Subcutaneous abdominal adipose tissue (tissue), 5 donors: ENCODE measurements around the gene ZDHHC9.

Experiments
- H3K27ac ChIP-seq: one replicate; pipeline ENCODE4 v1.7.0; 2013; ENCODE audit warnings: low read depth, mild to moderate bottlenecking, inconsistent platforms, low read length, moderate library complexity
- H3K27me3 ChIP-seq, 5 donors: one replicate each; pipeline ENCODE4 v1.7.0; 2013; ENCODE audit warnings: low read length in 5 of 5, inconsistent platforms in 1 of 5; ENCODE audit not compliant: control insufficient read depth in 5 of 5, insufficient read depth in 4 of 5
- H3K36me3 ChIP-seq, 5 donors: one replicate each; pipeline ENCODE4 v1.7.0; 2013; ENCODE audit warnings: low read length in 5 of 5; ENCODE audit not compliant: control insufficient read depth in 5 of 5, insufficient read depth in 5 of 5
- H3K4me1 ChIP-seq, 5 donors: one replicate each; pipeline ENCODE4 v1.7.0; 2013; ENCODE audit warnings: low read length in 5 of 5, mild to moderate bottlenecking in 3 of 5, moderate library complexity in 1 of 5; ENCODE audit not compliant: control insufficient read depth in 5 of 5, insufficient read depth in 5 of 5
- H3K4me3 ChIP-seq, 5 donors: one replicate each; pipeline ENCODE4 v1.7.0; 2013; ENCODE audit warnings: low read length in 5 of 5, low read depth in 1 of 5
- H3K9ac ChIP-seq, 5 donors: one replicate each; pipeline ENCODE4 v1.7.0; 2013; ENCODE audit warnings: low read length in 5 of 5, mild to moderate bottlenecking in 4 of 5, moderate library complexity in 3 of 5
- H3K9me3 ChIP-seq, 5 donors: one replicate each; pipeline ENCODE4 v1.7.0; 2013; ENCODE audit warnings: low read length in 5 of 5; ENCODE audit not compliant: control insufficient read depth in 5 of 5
- donor health status: healthy.
- donor health status: healthy.
- donor health status: healthy.
- donor health status: healthy.
- donor health status: healthy.

Gene ZDHHC9

DNA sequence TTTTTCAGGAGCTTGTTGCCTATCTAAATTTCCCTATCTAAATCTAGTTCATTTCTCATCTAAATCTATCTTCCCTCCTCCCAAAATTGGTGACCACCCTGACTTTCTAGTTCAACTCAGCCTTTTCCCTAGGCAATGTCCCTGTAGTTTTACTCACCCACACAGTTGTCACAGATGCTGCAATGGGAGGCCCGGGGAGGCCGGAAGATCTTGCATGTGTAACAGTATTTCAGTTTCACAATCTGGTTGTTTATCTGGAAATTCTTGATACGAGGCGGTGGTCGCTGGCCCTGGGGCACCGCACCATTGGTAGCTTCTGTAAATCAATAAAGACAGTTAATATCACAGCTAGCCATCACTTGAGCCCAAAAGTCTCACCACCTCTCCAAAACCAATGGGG is 20.2 kb downstream of the ZDHHC9 start:
- Histone ChIP-seq H3K4me1 (peaks cover 0 to 2% (median 0%) of the 10 kb centered on the region in 5 donors), H3K4me3 (no peak overlapping the region), H3K36me3 (peaks cover 0 to 7% (median 0%) of the 10 kb centered on the region in 5 donors), H3K9ac (no peak overlapping the region), H3K9me3 (no peaks in the 10 kb centered on the region), H3K27ac (no peak overlapping the region), H3K27me3 (peaks cover 0 to 6% (median 0%) of the 10 kb centered on the region in 5 donors)

DNA sequence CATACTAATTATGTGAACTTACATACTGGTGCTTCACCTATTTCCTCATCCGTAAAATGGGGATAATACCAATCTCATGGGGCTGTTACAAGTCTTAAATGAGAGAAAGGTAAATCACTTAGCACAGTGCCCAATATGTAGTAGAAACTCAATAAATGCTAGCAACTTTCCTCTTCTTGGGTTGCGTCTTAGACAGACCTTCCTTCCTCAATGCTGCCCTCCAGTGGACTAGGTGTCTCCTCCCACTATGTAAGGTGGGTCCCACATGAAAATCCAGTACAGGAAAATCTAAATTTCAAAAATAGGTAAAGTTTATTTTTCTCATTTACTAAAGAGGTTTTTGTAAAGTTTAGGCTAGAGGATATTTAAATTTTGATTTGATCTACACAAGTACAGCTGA is 20.6 kb downstream of the ZDHHC9 start:
- no peak overlapping the region for H3K4me3 ChIP-seq
- H3K4me1 ChIP-seq: peaks cover 0 to 2% (median 0%) of the 10 kb centered on the region in 5 donors
- H3K27me3 ChIP-seq: peaks cover 0 to 6% (median 0%) of the 10 kb centered on the region in 5 donors
- no peak overlapping the region for H3K9ac ChIP-seq
- H3K27ac ChIP-seq: no peak overlapping the region
- peaks cover 0 to 7% (median 0%) of the 10 kb centered on the region in 5 donors for H3K36me3 ChIP-seq
- H3K9me3 ChIP-seq: peaks cover 0 to under 1% (median 0%) of the 10 kb centered on the region in 5 donors

DNA sequence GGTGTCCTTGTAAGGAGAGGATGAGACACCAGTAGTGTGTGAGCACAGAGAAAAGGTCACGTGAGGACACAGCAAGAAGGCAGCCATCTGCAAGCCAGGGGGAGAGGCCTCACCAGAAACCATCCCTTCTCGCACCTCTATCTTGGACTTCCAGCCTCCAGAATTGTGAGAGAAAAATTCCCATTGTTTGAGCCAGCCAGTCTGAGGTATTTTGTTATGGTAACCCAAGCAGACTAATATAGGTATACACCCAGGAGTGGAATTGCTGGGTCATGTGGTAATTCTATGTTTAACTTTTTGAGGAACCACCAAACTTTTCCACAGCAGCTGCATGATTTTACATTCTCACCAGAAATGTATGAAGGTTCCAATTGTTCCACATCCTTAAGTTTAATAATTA is 25.6 kb downstream of the ZDHHC9 start:
- no peaks in the 10 kb centered on the region for H3K36me3 ChIP-seq
- peaks cover 0 to 5% (median 0%) of the 10 kb centered on the region in 5 donors for H3K9me3 ChIP-seq
- no peak overlapping the region for H3K27ac ChIP-seq
- peaks cover 0 to 10% (median 0%) of the 10 kb centered on the region in 5 donors for H3K4me1 ChIP-seq
- no peak overlapping the region for H3K9ac ChIP-seq
- H3K27me3 ChIP-seq: peaks cover 0 to 2% (median 0%) of the 10 kb centered on the region in 5 donors
- H3K4me3 ChIP-seq: no peak overlapping the region

DNA sequence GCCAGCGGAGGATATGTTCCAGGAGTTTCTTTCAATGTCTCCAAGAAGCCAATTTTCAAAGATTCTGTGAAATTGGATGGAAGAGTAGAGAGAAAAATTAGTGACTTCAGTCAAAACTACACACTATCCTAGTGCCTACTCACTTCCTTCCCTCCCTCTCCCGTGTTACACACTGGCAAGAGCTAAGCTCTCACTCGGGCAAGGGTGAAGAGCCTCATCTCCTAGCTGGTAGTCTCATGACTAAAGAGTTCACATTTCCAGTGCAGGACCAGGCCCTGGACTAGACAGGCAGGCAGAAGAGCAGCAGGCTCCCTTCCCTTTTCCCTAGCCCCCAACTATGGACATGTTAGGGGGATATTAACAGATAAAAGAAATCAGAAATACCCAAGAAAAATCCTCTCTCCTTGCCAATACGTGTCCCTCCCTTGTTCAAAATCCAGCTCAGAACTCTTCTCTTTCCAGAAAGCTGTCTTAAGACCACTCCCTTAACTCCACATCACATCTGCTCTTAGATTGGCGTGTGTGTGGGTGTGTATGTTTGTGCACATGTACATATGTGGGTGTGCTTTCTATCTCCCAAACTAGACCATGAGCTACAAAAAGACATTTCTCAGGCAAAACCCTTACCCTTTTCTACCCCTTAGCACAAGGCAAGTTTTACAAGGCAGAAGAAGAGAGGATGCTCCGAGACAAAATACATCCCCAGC is 29.9 kb downstream of the ZDHHC9 start:
- H3K36me3 ChIP-seq: peaks cover 0 to 16% (median 7%) of the 10 kb centered on the region in 5 donors
- no peak overlapping the region for H3K9ac ChIP-seq
- H3K27ac ChIP-seq: peak overlapping the region; percentile 47
- H3K27me3 ChIP-seq: peaks cover 0 to 2% (median 0%) of the 10 kb centered on the region in 5 donors
- peaks cover 0 to 10% (median 0%) of the 10 kb centered on the region in 5 donors for H3K9me3 ChIP-seq
- H3K4me1 ChIP-seq: peaks cover 0 to 10% (median 3%) of the 10 kb centered on the region in 5 donors
- H3K4me3 ChIP-seq: no peak overlapping the region

DNA sequence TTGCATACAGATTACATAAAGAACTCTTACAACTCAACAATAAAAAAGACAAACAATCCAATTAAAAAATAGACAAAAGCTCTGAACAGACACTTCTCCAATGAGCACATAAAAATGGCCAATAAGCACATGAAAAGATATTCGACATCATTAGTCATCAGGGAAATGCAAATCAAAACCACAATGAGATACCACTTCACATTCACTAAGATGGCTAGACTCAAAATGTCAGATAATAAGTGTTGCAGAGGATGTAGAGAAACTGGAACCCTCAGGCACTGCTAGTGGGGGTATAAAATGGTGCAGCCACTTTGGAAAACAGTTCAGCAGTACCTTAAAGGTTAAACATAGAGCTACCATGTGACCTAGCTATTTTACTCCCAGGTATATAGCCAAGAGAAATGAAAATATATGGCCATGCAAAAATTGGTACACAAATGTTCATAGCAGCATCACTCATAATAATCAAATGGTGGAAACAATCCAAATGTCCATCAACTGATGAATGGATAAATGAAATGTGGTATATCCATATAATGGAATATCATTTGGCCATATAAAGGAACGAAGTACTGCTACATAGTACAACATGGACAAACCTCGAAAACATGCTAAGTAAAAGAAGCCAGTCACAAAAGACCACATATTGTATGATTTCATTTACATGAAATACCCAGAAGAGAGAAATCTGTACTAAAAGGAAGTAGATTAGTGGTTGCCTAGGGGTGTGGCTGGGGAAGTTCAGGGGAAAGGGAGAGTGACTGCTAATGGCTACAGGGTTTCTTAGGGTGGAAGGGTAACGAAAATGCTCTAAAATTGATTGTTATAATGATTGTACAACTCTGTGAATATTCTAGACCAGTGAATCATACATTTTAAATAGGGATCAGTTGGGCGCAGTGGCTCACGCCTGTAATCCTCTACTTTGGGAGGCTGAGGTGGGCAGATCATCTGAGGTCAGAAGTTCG is 34.6 kb downstream of the ZDHHC9 start:
- H3K9me3 ChIP-seq: peaks cover 0 to 6% (median 0%) of the 10 kb centered on the region in 5 donors
- H3K27me3 ChIP-seq: no peaks in the 10 kb centered on the region
- peaks cover 0 to 30% (median 20%) of the 10 kb centered on the region in 5 donors for H3K36me3 ChIP-seq
- H3K4me1 ChIP-seq: peaks cover 0 to 14% (median 6%) of the 10 kb centered on the region in 5 donors
- H3K4me3 ChIP-seq: no peak overlapping the region
- no peak overlapping the region for H3K9ac ChIP-seq
- H3K27ac ChIP-seq: no peak overlapping the region

DNA sequence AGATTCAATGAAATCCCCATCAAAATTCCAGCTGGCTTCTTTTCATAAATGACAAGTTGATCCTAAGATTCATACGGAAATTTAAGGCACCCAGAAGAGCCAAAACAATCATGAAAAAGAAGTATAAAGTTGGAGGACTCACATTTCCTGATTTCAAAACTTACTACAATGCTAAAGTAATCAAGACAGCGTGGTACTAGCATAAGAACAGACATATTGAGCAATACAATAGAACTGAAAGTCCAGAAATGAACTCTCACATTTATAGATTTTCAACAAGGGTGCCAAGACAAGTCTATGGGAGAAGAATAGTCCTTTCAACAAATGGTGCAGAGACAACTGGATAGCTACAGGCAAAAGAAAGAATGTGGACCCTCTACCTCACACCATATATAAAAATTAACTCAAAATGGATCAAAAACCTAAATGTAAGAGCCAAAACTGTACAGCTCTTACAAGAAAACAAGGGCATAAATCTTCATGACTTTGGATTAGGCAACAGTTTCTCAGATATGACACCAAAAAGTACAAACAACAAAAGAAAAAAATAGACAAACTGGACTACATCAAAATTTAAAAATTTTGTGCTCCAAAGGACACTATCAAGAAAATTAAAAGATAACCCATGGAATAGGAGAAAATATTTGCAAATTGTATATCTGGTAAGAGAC is 35.4 kb downstream of the ZDHHC9 start:
- peaks cover 0 to 2% (median 0%) of the 10 kb centered on the region in 5 donors for H3K27me3 ChIP-seq
- H3K27ac ChIP-seq: no peak overlapping the region
- peaks cover 0 to 11% (median 6%) of the 10 kb centered on the region in 5 donors for H3K4me1 ChIP-seq
- H3K9ac ChIP-seq: peak overlapping the region in 1 of 5 donors; percentile 42
- H3K9me3 ChIP-seq: peaks cover 0 to 6% (median 0%) of the 10 kb centered on the region in 5 donors
- H3K36me3 ChIP-seq: peaks cover 0 to 30% (median 20%) of the 10 kb centered on the region in 5 donors
- no peak overlapping the region for H3K4me3 ChIP-seq

DNA sequence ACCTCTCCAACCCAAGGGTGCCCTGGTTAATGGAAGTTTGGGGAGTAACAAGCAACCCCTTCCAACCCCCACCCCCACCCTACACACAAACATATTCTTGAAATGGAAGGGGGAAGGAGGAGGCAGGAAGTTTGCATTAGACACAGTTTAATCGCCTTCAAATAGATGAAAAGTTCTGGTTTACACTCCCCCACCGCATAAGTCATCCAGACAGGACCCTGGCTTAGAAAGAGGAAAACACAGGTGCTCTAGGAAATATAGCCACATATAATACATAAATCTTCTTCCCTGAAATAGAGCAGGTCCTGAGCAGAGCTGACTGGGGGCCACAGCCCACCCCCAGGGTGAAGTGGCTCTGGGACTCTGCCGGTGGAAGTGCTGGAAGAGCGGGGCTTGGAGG is 38.9 kb downstream of the ZDHHC9 start:
- H3K9me3 ChIP-seq: peaks cover 0 to 6% (median 0%) of the 10 kb centered on the region in 5 donors
- H3K9ac ChIP-seq: no peak overlapping the region
- peaks cover 0 to 17% (median 13%) of the 10 kb centered on the region in 5 donors for H3K36me3 ChIP-seq
- no peak overlapping the region for H3K27ac ChIP-seq
- H3K4me3 ChIP-seq: no peak overlapping the region
- H3K27me3 ChIP-seq: peaks cover 0 to 2% (median 0%) of the 10 kb centered on the region in 5 donors
- H3K4me1 ChIP-seq: peaks cover 0 to 15% (median 5%) of the 10 kb centered on the region in 5 donors

DNA sequence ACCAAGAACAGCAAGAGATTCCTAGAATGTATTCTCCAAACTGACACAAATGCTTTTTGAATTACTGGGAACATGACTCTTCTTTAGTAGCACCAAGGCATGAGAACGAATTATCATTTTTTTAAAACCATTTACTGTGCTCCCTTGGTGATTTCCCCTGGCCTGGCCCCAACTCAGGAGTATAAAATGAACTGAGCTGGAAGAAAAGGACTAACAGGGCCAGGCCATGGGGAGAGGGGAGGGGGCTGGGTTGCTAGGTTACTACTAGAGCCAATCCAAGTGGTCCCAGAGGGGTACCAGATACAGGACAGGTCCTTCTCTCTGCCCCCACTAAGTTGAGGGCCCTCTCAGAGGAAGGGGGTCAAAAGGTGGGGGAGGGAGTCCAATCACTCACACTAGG is 40.8 kb downstream of the ZDHHC9 start:
- no peak overlapping the region for H3K9ac ChIP-seq
- H3K4me3 ChIP-seq: no peak overlapping the region
- H3K4me1 ChIP-seq: peaks cover 0 to 5% (median 0%) of the 10 kb centered on the region in 5 donors
- no peak overlapping the region for H3K27ac ChIP-seq
- H3K27me3 ChIP-seq: peaks cover 0 to 3% (median 2%) of the 10 kb centered on the region in 5 donors
- no peaks in the 10 kb centered on the region for H3K9me3 ChIP-seq
- peaks cover 0 to 16% (median 13%) of the 10 kb centered on the region in 5 donors for H3K36me3 ChIP-seq

DNA sequence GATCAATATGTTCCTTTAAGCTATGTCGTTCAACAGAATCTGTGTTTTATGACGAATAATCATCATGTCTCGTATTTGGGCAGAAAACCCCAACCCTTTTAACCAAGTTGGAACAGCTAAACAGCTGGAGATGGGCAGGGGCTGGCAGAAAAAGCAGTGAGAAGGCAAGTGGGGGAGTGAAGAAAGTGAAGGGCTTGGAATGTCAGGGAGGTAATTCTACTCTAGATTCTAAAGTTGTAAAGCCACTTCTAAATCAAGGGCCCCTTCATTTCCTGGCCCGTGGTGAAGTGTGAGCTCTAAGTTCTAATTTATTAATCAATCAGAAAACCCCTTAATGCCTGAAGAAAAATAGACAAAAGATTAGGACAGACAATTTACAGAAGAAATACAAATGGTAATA is 43.5 kb downstream of the ZDHHC9 start:
- Histone ChIP-seq H3K9me3 (no peaks in the 10 kb centered on the region), H3K27me3 (peaks cover 0 to 6% (median 2%) of the 10 kb centered on the region in 5 donors), H3K4me1 (peaks cover 0 to 5% (median 0%) of the 10 kb centered on the region in 5 donors), H3K36me3 (peaks cover 0 to 4% (median 2%) of the 10 kb centered on the region in 5 donors), H3K9ac (no peak overlapping the region), H3K27ac (no peak overlapping the region), H3K4me3 (no peak overlapping the region)
